ENCODE data around the gene ACD.

The ACD gene

GRCh38 chr16:67661101-67661761 is 1.2 kb upstream of the ACD start:
- DNase-seq: no peak

- peak; percentile 83 to 89 for DNase-seq
These were observed 536 bp upstream of the ACD start, which contains the start of gene PARD6A for GRCh38 chr16:67660564-67661028. PARD6A (plus strand) TSS chr16:67660960; CDS start chr16:67661039, 79 bp downstream.

- DNase-seq: no peak
These were observed 998 bp downstream of the ACD start for GRCh38 chr16:67658849-67659674.

GRCh38 chr16:67657751-67658518 is 2.1 kb downstream of the ACD start:
- DNase-seq: no peak

- no peak for DNase-seq
These were observed 2.9 kb downstream of the ACD start for GRCh38 chr16:67657017-67657608.

- no peak for DNase-seq
These were observed 3.6 kb downstream of the ACD start for GRCh38 chr16:67656344-67657016.

- no peak for DNase-seq
These were observed 4.7 kb downstream of the ACD start for GRCh38 chr16:67655363-67655762.

GRCh38 chr16:67654403-67654911 is 5.6 kb downstream of the ACD start:
- DNase-seq: no peak

GRCh38 chr16:67653789-67654402 is 6.2 kb downstream of the ACD start:
- DNase-seq: no peak

- no peak for DNase-seq
These were observed 6.8 kb downstream of the ACD start for GRCh38 chr16:67653128-67653788.

GRCh38 chr16:67652578-67653127 is 7.4 kb downstream of the ACD start:
- DNase-seq: no peak

- no peak for DNase-seq
These were observed 8.2 kb downstream of the ACD start for GRCh38 chr16:67651847-67652246.

- DNase-seq: no peak
These were observed 9.0 kb downstream of the ACD start for GRCh38 chr16:67651039-67651438.

GRCh38 chr16:67650023-67650422 is 10.0 kb downstream of the ACD start:
- DNase-seq: no peak

GRCh38 chr16:67649494-67649931 is 10.5 kb downstream of the ACD start:
- no peak for DNase-seq

- DNase-seq: no peak
These were observed 11.2 kb downstream of the ACD start for GRCh38 chr16:67648764-67649407.

GRCh38 chr16:67648088-67648763 is 11.8 kb downstream of the ACD start:
- no peak for DNase-seq

GRCh38 chr16:67647681-67648080 is 12.4 kb downstream of the ACD start:
- no peak for DNase-seq

- no peak for DNase-seq
These were observed 12.9 kb downstream of the ACD start for GRCh38 chr16:67647111-67647651.
